Measurements from ENCODE around the gene LARGE1.

Gene LARGE1

DNA sequence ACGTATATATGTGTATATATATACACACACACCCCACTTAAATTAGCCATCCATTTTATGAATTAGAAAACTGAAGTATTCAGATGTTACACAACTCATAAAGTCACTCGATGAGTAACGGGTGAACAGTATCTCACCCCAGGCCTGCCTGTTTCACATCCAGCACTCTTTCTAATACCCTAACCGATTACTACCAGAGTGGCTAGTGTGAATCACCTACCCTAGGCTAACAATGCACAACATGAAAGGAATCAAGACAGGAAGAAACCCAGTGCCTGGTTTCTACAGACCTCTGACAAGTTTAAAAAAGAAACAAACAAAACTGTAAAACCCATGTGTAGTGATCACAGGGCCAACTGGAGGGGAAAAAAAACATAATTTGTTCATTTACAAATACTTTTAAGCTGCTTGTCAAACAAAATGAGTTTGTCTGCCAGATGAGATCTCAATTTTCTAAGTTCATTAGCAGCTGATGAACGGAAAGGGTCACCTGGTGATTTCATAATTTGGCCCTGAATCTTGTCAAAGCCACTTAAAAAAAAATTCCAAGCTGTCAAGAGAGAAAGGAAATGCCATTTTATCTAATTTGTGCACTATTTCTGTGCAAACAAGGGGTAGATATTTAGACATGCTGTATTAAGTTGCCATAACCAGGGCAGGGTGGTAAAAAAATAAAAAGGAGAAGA is 134.8 kb downstream of the LARGE1 start:
- TF ChIP-seq, protein P1, sequence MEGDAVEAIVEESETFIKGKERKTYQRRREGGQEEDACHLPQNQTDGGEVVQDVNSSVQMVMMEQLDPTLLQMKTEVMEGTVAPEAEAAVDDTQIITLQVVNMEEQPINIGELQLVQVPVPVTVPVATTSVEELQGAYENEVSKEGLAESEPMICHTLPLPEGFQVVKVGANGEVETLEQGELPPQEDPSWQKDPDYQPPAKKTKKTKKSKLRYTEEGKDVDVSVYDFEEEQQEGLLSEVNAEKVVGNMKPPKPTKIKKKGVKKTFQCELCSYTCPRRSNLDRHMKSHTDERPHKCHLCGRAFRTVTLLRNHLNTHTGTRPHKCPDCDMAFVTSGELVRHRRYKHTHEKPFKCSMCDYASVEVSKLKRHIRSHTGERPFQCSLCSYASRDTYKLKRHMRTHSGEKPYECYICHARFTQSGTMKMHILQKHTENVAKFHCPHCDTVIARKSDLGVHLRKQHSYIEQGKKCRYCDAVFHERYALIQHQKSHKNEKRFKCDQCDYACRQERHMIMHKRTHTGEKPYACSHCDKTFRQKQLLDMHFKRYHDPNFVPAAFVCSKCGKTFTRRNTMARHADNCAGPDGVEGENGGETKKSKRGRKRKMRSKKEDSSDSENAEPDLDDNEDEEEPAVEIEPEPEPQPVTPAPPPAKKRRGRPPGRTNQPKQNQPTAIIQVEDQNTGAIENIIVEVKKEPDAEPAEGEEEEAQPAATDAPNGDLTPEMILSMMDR (IDR thresholded peaks at IDR 0.05; ENCODE audit: low read depth, low read length), result no peak
- DNase-seq (ENCODE audit: extremely low read depth, low read depth), result no peak

DNA sequence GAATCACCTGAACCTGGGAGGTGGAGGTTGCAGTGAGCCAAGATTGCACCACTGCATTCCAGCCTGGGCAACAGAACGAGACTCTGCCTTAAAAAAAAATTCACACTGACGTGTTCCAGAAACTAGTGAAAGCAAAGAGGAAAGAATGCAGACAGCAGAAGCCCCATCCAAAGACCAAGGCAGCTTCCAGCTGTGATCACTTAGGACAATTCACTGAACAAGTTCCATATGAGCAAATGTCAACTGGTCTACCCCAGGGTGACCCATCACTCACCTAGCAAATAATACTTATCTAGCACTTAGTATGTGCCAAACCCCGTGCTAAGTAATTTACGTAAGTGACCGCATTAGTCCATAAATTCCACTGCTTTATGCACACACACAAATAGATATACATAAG is 138.9 kb downstream of the LARGE1 start:
- TF ChIP-seq, protein P1 (IDR thresholded peaks at IDR 0.05; ENCODE audit: low read depth, low read length), result no peak
- no peak for DNase-seq (ENCODE audit: extremely low read depth, low read depth)

DNA sequence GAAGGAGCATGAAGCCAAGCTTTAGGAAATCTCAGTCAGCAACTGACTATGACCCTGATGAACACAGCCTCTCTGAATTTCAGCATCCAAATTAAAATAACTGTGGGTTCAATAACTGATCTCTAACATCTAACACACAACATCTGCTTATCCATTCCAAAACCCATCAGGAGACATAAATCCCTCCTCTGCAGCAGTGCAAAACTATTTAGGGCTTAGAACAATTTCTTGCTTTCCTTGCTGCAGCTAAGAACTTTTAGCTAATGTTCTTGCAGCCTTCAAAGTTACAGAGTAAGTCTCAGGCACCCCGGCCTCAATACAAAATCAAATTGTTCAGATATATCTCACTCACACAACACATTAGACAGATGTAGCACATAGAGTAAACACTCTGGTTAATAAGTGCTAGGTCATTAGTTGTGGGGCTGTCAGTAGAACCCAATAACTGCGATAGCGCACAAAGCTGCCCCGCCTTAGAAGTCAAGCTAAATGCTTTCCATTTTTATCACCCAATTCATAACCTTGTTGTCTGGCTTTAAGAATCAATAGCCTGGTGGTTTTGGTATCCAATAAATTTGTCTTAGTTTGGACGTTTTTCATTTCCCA is 139.6 kb downstream of the LARGE1 start:
- TF ChIP-seq, protein P1 (IDR thresholded peaks at IDR 0.05; ENCODE audit: low read depth, low read length), result no peak
- no peak for DNase-seq (ENCODE audit: extremely low read depth, low read depth)

DNA sequence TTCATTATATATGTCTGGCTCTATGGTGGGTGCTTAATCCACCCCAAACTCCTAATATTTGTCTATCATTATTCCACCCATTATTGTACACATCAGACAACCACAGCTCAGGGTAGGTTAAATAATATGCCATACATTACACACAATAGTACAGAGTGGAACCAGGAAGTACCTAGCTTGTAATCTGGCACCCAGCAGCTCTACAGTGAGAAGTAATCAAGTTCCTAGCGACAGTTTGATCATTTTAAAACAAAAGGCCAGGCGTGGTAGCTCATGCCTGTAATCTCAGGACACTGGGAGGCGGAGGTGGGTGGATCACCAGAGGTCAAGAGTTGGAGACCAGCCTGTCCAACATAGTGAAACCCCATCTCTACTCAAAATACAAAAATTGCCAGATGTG is 141.0 kb downstream of the LARGE1 start:
- TF ChIP-seq, protein P1 (IDR thresholded peaks at IDR 0.05; ENCODE audit: low read depth, low read length), result no peak

DNA sequence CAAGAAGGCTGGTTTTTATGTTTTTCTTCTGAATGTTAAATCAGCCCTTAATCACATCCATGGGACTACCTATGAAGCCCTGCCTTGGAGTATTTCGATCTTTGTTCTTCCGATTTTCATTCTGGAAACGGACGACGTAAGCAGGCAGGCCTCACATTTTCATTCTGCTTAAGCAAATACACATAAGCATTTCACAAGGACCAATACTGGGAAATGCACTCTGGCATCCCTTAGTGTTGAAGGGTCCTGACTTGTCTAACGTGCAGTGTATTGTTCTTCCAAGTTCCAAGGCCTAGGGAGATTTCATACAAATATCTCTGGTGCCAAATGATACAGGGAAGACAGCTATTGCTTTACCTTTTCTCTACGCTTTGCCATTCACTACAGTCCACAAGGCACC is 143.8 kb downstream of the LARGE1 start:
- TF ChIP-seq, protein P1 (IDR thresholded peaks at IDR 0.05; ENCODE audit: low read depth, low read length), result no peak
- DNase-seq (ENCODE audit: extremely low read depth, low read depth), result no peak

More for the DNA sequence above, 141.0 kb downstream of the LARGE1 start:
- DNase-seq (ENCODE audit: extremely low read depth, low read depth), result no peak

DNA sequence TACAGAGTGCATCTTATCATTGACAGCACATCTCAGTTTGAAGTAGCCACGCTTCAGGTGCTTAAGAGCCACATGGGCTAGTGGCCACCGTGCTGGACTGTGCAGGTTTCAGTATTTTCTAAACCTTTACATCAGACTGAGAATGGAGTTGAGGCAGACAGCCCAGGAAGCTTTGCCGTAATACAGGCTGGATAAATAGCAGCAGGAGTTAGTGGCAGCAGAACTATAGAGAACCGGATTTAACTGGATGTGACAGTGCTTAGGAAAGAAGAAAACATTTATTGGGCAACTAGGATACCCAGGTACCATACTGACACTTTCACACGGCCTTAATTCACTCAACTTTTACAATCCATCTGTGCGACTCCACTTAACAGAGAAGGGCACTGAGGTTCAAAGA is 145.5 kb downstream of the LARGE1 start:
- TF ChIP-seq, protein P1 (IDR thresholded peaks at IDR 0.05; ENCODE audit: low read depth, low read length), result no peak
- no peak for DNase-seq (ENCODE audit: extremely low read depth, low read depth)

DNA sequence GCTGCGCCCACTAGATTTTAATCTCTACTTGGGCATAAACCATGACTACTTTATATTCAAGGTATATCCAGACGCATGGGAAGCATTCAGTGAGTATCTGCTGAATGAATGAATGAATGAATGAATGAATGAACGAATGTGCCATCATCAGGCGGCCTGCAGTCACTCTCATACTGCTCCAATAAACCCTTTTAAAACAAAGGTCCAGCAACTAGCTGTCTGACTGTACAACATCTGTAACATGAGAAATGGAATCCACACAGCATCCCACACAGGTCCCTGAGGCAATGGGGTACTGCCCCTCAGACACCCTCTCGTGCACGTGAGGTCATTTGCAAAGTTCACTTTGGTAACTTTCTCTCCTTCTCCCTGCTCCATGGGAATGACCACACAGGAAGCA is 147.5 kb downstream of the LARGE1 start:
- TF ChIP-seq, protein P1 (IDR thresholded peaks at IDR 0.05; ENCODE audit: low read depth, low read length), result no peak
- DNase-seq (ENCODE audit: extremely low read depth, low read depth), result no peak

All from AG09319 (cell line).